ENCODE measurements around the gene DNER. TPM values are rescaled to one million over a fixed set of nuclear protein-coding genes. Genes with fewer than 3 reads are reported as not detected.
"Not testable (repeated sequence)": the region's sequence is repeated elsewhere in the genome, so short reads cannot be mapped to it uniquely, and the experiment has no call there.

DNER gene
- total RNA-seq, 1 experiment from 2014 or later: 14.3 TPM

- DNase-seq (ENCODE audit: low read depth): no peak
Measured at GRCh38 chr2:229571243-229571642, 143.1 kb downstream of the DNER start.

- DNase-seq (ENCODE audit: low read depth): no peak
Measured at GRCh38 chr2:229566370-229566769, 148.0 kb downstream of the DNER start.

GRCh38 chr2:229564300-229564907 lies 150.0 kb downstream of the DNER start:
- DNase-seq (ENCODE audit: low read depth): no peak

GRCh38 chr2:229563388-229563787 lies 151.0 kb downstream of the DNER start:
- DNase-seq (ENCODE audit: low read depth): no peak

DNA sequence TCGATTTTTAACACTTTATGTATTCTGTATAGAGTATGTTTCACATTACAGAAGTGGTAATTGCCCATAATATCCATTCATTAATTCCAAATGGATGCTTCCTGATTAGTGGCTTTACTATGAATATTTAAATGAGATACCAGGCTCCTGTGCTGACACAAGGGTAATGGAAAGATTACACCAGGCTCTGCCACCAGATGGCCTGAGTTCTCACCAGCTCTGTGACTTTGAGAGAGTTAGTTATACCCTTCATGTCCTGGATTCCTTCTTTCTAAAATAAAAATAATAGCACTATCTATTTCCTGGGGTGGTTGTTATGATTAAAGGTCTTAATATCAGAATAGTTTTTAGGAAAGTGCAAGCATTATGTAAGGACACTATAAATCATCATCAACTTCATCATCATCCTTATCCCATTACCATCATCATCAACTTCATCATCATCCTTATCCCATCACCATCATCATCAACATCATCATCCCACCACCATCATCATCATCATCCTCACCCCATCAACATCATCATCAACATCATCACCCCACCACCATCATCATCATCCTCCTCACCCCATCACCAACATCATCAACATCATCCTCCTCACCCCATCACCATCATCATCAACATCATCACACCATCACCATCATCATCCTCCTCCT lies 151.8 kb downstream of the DNER start:
- DNase-seq (ENCODE audit: low read depth): no peak

DNA sequence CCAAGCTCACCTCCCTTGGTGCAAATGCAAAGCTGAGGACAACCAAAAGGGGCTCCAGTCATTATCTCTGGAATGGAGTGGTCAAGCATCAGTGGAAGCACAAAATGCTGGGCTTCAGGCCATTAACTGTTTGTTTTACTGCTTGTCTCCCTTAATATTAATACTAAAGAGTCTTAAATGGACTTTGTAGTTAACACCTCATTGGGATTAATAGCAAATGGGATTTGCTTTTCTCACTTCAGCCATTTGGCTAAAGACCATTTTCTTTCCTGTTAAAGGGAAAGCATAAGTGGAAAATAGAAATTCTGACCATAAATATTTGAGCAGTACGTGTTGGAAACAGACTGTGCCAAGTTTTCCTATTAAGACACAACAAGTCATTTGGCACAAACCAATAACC lies 154.4 kb downstream of the DNER start:
- no peak for DNase-seq (ENCODE audit: low read depth)

DNA sequence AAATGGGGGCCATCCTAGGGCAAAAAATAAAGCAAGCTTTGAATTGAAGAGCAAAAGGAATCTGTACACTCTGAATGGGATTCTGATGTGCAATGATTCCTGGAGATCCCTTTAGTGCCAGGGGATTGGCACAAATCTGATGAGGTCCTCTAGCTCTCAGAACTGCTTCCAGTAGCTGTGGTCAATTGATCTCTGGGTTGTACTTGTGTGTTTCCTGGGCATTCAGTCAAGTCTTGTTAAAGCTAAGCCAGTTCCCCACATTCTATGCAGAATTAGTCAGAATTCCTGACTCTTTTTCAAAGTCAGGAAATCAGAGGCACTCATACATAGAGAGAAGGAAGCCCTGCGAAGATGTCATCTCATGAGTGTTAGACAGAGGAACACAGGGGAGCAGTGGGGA lies 161.3 kb downstream of the DNER start:
- no peak for DNase-seq (ENCODE audit: low read depth)

- DNase-seq (ENCODE audit: low read depth): no peak
Measured at GRCh38 chr2:229543176-229543873, 171.0 kb downstream of the DNER start.

- DNase-seq (ENCODE audit: low read depth): peak; percentile 61
Measured at GRCh38 chr2:229539628-229540027, 174.7 kb downstream of the DNER start.

DNA sequence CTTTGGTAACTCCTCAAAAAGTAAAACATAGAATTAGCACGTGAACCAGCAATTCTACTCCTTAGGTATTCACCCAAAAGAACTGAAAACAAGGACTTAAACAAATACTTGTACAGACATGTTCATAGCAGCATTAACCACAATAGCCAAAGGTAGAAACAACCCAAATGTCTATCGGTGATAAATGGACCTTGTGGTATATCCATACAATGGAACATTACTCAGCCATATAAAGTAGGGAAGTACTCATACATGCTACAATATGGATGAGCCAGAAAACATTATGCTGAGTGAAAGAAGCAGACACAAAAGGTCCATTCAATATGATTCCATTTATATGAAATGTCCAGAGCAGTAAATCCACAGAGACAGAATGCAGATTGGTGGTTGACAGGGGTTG lies 182.8 kb downstream of the DNER start:
- DNase-seq (ENCODE audit: low read depth): no peak

- no peak for DNase-seq (ENCODE audit: low read depth)
Measured at GRCh38 chr2:229530434-229530833, 183.9 kb downstream of the DNER start.

DNA sequence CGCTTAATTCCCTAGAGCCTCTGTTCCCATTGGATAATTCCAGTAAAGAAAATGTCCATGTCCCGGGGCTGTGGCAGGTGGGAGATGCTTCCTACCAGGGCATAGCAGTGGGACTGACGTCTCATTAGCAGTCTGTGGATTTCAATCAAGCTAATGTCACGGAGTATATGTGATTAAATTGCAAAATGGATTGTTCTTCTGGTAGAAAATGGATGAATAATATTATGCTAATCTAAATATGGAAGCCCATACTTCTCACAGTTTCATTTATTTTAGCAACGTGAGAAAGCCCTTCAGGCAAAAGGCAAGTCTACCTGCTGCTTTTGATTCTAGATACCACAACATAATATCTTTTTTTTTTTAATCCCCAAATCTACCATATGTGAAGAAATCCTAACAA lies 185.5 kb downstream of the DNER start:
- no peak for DNase-seq (ENCODE audit: low read depth)

DNA sequence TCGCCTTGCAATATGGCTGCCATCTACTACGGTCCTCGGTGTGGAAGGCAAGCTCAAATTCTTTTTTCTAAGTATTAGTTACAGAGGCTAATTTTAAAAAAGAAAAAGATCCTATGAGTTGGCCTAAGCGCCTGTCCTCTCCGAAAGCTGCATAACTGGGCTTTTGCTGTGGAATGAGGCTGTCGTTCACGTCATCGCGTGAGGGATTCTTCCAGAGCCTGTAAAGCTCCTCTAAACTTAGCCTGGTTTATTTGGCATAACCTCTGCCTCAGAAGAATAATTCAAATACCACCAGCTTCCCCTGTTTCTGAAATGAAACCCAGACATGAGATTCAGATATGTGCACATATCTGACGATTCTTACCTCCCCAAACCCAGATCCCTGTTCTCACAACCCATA lies 187.4 kb downstream of the DNER start:
- DNase-seq (ENCODE audit: low read depth): no peak

DNA sequence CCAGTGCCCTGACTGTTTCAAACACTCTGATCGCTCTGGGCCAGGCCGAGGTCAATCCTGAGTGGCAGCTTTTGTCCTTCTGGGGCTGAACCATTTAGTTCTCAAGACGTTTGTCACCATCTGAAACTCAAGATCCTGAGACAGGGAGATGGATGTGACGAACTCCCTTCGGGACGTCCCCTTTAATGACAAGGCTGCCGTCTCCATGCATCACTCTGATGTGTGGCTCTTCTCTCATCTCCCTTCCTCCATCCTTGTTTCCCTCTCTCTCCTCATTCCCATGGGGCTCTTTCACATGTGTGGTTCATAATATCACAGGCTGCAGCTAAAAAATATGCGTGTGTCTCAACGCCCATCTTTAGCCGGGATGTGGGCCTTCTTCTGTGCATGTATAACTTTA lies 189.6 kb downstream of the DNER start:
- no peak for DNase-seq (ENCODE audit: low read depth)

DNA sequence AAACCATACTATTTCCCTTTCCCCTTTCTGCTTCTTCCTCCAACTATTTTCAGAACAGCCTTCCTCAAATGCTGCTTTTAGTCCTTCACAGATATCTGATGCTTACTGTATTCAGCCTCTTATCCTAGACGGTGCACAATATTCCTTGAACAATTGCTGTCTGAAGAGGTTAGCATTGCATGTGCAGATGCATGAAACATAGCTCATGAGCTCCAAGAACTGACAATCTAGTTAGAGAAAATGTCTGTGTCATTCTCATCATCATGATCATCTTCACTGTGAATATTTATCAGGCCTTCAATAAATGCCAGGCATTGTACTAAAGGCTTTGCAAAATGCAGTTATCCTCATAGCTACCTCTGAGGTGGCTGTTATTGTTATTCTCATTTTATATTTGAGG lies 190.7 kb downstream of the DNER start:
- DNase-seq (ENCODE audit: low read depth): no peak

GRCh38 chr2:229521576-229521975 lies 192.8 kb downstream of the DNER start:
- no peak for DNase-seq (ENCODE audit: low read depth)

DNA sequence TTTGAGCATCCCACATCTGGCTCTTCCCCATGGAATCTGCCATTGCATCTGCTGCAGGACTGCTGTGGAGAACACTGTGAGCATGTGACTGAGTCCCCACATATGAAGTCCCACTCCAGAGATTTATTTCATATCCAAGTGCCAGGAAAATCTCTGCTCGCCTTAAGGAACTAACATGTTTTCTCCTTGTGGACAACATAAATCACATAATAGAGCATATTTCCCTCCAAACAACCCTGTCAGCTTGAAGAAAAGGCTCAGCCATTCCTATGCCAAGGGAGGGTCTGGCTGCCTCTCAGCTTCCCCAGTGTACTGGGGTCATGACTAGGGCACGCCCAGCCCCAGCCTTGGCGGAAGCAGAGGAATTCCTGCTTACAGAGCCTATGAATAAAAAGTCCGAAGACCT lies 193.7 kb downstream of the DNER start:
- no peak for DNase-seq (ENCODE audit: low read depth)

DNA sequence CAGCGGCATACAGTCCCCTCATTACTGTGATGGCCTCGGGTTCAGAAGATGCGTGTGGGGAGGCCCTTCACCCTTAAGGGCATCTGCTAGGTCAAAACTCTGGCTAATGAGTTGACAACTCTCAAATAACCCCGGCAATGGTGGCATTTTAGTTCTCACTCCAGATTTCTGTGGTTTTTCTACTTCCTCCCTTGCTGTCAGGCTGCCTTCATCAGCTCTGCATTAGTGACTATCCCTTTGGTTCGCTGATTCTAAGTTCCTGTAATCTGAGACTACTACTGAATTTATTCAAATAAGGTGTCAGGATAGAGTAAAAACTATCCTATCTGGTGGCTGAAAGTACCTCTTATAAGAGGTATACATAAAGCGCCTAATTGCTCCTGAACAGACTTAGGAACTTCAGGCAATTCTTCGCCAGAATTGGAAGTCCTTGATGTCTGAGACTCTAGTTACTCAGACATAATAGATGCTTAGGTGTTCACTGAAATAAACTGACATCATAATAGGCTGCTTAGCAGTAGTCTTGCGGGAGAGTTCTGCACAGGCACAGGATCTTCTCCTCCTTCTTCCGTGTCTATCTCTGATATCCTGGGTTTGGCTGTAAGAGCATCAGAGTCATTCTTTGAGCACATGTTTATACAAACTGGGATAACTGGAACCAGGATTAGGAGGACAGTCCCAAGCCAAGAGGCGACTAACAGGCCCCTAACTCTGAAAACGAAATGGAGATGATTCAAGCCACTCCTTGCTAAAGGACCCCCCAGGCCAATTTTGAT lies 194.5 kb downstream of the DNER start:
- peak; percentile 13 for DNase-seq (ENCODE audit: low read depth)

- DNase-seq (ENCODE audit: low read depth): no peak
Measured at GRCh38 chr2:229514273-229514895, 200.0 kb downstream of the DNER start.

DNA sequence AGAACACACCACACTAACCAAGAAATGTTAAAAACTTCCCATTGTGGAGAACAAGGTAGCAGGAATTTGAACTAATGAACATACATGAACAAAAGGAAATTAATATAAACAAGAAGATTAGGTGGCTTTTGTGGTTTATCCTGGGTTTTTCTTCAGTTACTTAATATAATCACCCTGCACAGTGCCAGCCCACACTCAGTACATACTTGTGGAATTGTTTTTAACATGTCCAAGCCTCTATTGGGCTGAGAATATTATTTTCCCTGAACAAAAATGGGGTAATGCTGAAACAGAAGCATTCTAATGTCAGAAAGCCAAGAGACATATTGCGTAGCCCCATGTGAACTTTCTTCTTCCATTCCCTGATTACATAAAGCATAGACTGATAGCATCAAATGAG lies 202.8 kb downstream of the DNER start:
- DNase-seq (ENCODE audit: low read depth): no peak

DNA sequence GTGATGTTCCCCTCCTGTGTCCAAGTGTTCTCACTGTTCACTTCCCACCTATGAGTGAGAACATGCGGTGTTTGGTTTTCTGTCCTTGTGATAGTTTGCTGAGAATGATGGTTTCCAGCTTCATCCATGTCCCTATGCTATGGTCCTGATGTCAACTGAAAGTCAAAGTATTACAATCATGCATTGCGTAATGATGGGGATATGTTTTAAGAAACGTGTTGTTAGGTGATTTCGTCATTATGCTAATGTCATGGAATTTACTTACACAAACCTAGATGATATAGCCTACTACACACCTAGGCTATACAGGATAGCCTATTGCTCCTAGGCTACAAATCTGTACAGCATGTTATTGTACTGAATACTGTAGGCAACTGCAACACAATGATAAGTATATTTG lies 207.7 kb downstream of the DNER start:
- DNase-seq (ENCODE audit: low read depth): not testable (repeated sequence)
